Activated CD4-positive, CD25-positive, alpha-beta regulatory T cell treated with anti-CD3 and anti-CD28 coated beads, Interleukin-2, amount 50 U/mL, for 72 hours (primary cell): ENCODE measurements around the gene DYNLT2B.
"Not testable (repeated sequence)": the region's sequence is repeated elsewhere in the genome, so short reads cannot be mapped to it uniquely, and the experiment has no call there.

ENCODE experiments used
- DNase-seq: peaks from one replicate; pipeline ENCODE4 v3.0.0; 2021

The DYNLT2B gene

DNA sequence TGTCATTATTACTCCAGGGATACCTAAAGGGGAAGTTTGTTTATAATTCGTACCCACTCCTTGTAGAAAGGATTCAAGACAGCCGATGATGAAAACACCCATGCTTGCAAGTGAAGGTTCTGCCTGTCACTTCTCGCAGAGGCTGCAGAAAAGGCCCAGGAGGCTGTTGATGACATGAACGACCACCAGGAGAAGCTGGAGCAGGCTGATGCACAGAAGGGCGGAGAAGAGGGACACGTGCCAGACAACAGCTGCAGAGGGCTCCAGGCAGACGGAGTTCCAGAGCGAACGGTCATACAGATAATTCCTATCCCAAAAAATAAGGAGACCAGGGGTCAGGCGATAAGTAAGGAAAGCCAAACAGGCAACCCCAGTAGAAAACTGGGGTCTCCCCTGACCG, 5.7 kb upstream of the DYNLT2B start:
- no peak for DNase-seq

DNA sequence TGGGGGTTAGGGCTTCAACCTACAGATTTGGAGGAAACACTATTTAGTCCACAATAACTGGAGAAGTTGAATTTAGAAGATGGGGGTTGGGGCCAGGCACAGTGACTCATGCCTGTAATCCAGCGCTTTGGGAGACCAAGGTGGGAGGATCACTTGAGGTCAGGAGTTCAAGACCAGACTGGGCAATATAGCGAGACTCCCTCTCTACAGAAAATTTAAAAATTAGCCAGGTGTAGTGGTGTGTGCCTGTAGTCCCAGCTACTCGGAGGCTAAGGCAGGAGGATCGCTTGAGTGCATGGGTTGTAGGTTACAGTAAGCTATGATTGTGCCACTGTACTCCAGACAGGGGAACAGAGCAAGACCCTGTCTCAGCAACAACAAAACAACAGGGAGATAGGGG, 5.0 kb upstream of the DYNLT2B start:
- no peak for DNase-seq

GRCh38 chr3:196321162-196321561, 3.1 kb upstream of the DYNLT2B start:
- DNase-seq = no peak

DNA sequence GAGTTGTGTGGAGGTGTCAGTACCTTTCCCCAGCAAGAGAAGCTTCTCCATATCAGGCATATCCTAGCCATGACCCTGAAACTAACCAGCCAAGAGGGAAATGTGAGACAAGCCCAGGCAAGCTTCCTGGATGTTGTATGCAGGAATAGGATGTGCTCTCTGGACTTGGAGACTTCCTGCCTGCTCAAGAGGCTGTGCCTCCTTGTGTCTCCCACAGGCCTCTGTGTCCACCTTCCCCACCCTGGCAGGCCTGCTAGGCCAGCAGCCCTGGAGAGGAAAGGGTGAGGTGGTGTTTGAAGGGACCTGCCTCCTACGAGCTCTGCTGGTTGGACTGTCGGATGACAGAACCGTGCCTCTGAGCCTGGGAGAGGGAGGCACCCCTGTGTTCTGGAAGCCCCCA, 2.1 kb upstream of the DYNLT2B start:
- no peak for DNase-seq

- not testable (repeated sequence) for DNase-seq
These were observed 997 bp downstream of the DYNLT2B start for GRCh38 chr3:196316799-196317686.

GRCh38 chr3:196315821-196316220, 2.2 kb downstream of the DYNLT2B start:
- DNase-seq = no peak

DNA sequence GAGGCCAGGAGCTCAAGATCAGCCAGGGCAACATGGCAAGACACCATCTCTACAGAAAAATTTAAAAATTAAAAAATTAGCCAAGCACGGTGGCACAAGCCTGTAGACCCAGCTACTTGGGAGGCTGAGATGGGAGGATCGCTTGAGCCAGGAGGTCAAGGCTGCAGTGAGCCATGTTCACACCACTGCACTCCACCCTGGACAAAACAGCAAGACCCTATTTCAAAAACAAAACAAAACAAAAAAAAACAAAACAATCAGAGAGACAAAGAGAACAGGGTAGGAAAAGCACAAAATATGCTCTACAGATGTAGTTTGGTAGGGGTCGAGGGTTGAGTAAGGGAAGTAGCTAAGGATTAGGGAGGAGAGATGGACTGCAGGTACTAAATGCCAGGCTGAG, 3.4 kb downstream of the DYNLT2B start:
- DNase-seq = no peak

- DNase-seq = not testable (repeated sequence)
These were observed 4.0 kb downstream of the DYNLT2B start for GRCh38 chr3:196314086-196314485.

DNA sequence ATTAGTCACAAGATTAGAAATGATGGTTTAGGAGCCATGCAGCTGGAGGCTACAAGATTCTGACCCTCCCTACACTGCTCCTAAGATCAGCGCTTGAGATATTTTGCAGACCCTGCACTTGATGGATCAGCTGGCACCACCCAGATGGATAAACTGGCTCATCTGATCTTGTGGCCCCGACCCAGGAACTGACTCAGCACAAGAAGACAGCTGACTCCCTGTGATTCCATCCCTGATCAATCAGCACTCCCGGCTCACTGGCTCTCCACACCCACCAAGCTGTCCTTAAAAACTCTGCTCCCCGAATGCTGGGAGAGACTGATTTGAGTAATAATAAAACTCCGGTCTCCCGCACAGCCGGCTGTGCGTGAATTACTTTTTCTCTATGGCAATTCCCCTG, 15.1 kb downstream of the DYNLT2B start:
- DNase-seq = not testable (repeated sequence)

- DNase-seq = not testable (repeated sequence)
These were observed 15.5 kb downstream of the DYNLT2B start for GRCh38 chr3:196302551-196302950.

GRCh38 chr3:196298521-196298920, 19.5 kb downstream of the DYNLT2B start:
- no peak for DNase-seq

GRCh38 chr3:196292286-196292923, 25.6 kb downstream of the DYNLT2B start:
- DNase-seq = no peak

DNA sequence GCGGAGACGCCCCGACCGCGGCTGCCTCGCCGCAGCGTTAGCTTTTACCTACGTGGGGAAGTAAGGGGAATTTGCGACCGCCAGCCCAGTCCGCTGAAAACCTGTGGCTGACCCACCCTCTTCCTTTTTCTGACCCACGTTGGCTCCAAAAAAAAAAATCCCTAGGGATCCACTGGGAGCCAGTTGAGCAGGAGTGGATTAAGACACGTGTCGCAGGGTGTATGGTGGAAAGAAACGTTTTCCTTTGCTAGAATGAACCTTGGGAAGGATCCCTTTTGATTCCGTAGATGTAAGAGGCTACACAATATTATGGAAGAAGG, 29.9 kb downstream of the DYNLT2B start:
- DNase-seq = no peak

GRCh38 chr3:196287440-196288140, 30.4 kb downstream of the DYNLT2B start, which contains the start of gene PCYT1A:
PCYT1A (minus strand) TSS chr3:196287726; CDS start chr3:196270531, 17,195 bp downstream.
- peak; percentile 73 for DNase-seq

DNA sequence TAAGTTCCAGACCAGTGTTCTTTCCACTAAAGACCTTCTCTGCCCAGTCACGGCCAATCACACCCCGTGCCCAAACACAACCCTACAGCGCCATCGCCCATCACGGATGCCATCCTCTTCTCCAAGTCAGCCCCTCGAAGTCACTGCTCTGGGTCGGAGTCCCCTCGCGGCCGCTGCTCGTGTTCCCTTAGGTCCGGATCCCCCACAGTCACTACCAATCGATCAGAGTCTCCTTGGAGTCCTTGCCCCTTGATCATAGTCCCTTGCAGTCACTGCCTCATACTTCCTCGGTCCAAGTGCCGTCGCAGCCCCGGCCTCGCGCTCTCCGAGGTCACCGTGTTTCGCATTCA, 31.0 kb downstream of the DYNLT2B start:
- DNase-seq = no peak

GRCh38 chr3:196284396-196284795, 33.6 kb downstream of the DYNLT2B start:
- DNase-seq = no peak

DNA sequence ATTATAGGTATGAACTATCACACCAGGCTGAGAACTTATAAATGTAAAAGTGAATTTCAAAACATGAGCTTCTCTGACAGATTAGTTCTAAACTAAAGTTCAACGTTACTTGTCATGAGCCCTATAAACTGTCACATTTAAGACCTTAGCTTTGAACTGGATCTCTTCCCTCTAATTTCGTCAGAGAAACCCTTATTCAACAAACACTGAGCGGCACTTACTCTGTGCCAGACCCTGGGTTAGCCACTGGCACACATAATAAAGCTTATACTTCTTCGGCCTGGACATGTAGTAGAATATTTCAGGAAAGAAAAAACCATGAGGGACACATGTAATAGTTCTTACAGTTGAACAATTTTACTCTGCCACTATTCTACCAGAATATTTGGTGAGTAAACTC, 36.1 kb downstream of the DYNLT2B start:
- no peak for DNase-seq

DNA sequence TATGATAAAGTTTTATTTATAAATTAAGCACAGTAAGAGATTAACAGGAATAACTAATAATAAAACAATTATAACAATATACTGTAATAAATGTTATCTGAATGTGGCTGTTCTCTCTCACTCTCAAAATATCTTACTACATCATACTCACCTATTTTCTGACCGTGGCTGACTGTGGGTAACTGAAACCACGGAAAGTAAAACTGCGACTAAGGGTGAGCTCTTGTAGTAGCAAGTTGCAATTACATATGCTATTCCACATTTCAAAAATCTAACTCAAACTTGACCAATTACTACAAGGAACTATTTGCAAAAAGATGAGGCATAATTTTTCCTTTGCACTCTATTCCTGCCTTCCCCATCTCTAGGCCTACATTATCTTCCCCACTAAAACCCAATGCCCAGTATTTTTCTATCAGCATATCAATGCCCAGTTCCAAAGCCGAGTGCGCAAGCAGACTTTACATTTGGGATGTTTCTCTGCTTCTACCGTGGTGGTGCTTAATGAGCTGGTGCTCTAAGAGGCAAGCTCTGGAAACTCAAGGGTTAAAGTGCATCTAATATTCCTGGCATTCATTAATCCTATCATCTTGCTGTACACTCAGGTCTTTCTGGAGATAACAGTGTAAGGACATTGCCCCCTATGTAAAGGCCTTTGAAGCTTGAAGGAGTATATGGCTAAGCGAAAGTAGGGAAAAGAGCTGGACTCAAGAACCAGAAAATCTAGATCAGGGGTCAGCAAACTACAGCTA, 37.2 kb downstream of the DYNLT2B start:
- DNase-seq = no peak

DNA sequence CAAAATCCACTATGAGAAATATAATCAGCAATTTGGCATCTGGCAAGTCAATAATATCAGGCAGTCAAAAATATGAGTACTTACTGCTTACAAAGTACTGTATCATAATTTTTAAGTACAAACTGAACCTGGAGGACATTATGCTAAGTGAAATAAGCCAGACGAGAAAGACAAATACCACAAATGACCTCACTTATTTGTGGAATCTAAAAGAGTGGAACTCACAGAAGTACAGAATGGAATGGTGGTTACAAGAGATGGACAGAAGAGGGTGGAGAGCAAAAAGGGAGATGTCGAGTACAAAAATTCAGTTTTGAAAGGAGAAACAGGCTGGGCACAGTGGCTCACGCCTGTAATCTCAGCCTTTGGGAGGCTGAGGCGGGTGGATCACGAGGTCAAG, 42.9 kb downstream of the DYNLT2B start:
- no peak for DNase-seq

- DNase-seq = no peak
These were observed 43.5 kb downstream of the DYNLT2B start for GRCh38 chr3:196274585-196274984.

DNA sequence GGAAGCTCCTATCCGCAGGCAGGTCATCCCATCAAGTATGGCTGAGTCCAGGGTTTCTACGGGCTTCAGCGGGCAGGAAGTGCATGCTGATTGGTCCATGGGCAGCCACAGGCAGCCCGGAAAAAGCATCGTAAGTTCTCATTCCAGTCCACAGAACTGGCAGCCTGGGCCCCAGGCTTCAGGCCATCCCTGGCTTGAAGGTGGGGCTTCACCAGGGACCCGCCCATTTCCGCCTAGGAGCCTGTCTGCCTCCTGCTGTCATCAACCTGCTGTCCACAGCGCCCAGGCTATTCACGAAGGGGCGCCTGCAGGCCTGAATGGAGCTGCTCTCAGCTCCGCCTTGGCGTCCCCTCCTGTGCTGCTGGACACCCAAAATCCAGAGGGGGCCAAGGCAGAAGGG, 44.4 kb downstream of the DYNLT2B start:
- DNase-seq = no peak

GRCh38 chr3:196272826-196273225, 45.2 kb downstream of the DYNLT2B start:
- no peak for DNase-seq

- no peak for DNase-seq
These were observed 47.5 kb downstream of the DYNLT2B start for GRCh38 chr3:196270499-196270898.
